HCT116 (cell line): Measurements from ENCODE around the gene PLXNC1.

Experiments used
- CTCF ChIP-seq, 3 experiments: fragments of 200-600 bp in 1 of 3; sonication (generic) in 1 of 3; IDR thresholded peaks in 2 of 3; conservative IDR thresholded peaks in 1 of 3; 2 replicates each; pipeline ENCODE4 v1.5.1; 2012 to 2017; ENCODE audit warnings: low read depth in 2 of 3, low read length in 2 of 3, antibody characterized with exemption in 1 of 3, borderline replicate concordance in 1 of 3, control low read depth in 1 of 3, mild to moderate bottlenecking in 1 of 3, mixed read lengths in 1 of 3, mixed run types in 1 of 3, moderate library complexity in 1 of 3; ENCODE audit not compliant: insufficient read depth in 1 of 3
- FOSL1 ChIP-seq: IDR thresholded peaks from 2 replicates; pipeline ENCODE4 v1.6.1; 2012; ENCODE audit warnings: low read depth

GRCh38 chr12:94149781-94150239 is 1.4 kb downstream of the PLXNC1 start:
- TF ChIP-seq CTCF (IDR thresholded peaks at IDR 0.05 in 2 of 3, conservative IDR thresholded peaks at IDR 0.05 in 1 of 3; ENCODE audit: borderline replicate concordance in 1 of 3, insufficient read depth in 1 of 3, low read depth in 2 of 3, low read length in 2 of 3) = no peak
- no peak for TF ChIP-seq FOSL1
